ENCODE measurements around the gene NECTIN1. TPM values are rescaled to one million over a fixed set of nuclear protein-coding genes. Genes with fewer than 3 reads are reported as not detected.

NECTIN1 gene
- total RNA-seq, 1 donor from 2014 or later, result 58.2 TPM

GRCh38 chr11:119686177-119686882, 42.7 kb downstream of the NECTIN1 start:
- DNase-seq (ENCODE audit: extremely low spot score in 2 of 2), result no peak
- Histone ChIP-seq H3K4me3 (no peak overlapping the region), H3K4me1 (peaks cover 51% of the 10 kb centered on the region), H3K27ac (peak overlapping the region; percentile 61), H3K9me3 (no peaks in the 10 kb centered on the region), H3K36me3 (no peaks in the 10 kb centered on the region), H3K27me3 (no peaks in the 10 kb centered on the region)
- TF ChIP-seq CTCF (IDR thresholded peaks at IDR 0.05), result no peak
- TF ChIP-seq POLR2A (IDR thresholded peaks at IDR 0.05), result no peak
- intact Hi-C loops (cut with DNase I), result no loop called here

GRCh38 chr11:119685111-119685746, 43.8 kb downstream of the NECTIN1 start:
- peak overlapping the region; percentile 61 for H3K27ac ChIP-seq
- intact Hi-C loops (cut with DNase I), result no loop called here
- peaks cover 51% of the 10 kb centered on the region for H3K4me1 ChIP-seq
- H3K27me3 ChIP-seq, result no peaks in the 10 kb centered on the region
- no peak overlapping the region for H3K4me3 ChIP-seq
- H3K9me3 ChIP-seq, result no peaks in the 10 kb centered on the region
- no peak for DNase-seq (ENCODE audit: extremely low spot score in 2 of 2)
- no peaks in the 10 kb centered on the region for H3K36me3 ChIP-seq
- TF ChIP-seq CTCF (IDR thresholded peaks at IDR 0.05), result no peak
- no peak for TF ChIP-seq POLR2A (IDR thresholded peaks at IDR 0.05)
- no peak for TF ChIP-seq POLR2AphosphoS5 (IDR thresholded peaks at IDR 0.05; ENCODE audit: insufficient read depth in 1 of 2, low read depth in 1 of 2)

- no peak for DNase-seq (ENCODE audit: extremely low spot score in 2 of 2)
- intact Hi-C loops (cut with DNase I), result no loop called here
- H3K4me1 ChIP-seq, result peaks cover 53% of the 10 kb centered on the region
- TF ChIP-seq POLR2A (IDR thresholded peaks at IDR 0.05) (no peak), POLR2AphosphoS5 (IDR thresholded peaks at IDR 0.05; ENCODE audit: insufficient read depth in 1 of 2, low read depth in 1 of 2) (peak in 1 of 2 donors; percentile 46), CTCF (IDR thresholded peaks at IDR 0.05) (no peak)
- no peaks in the 10 kb centered on the region for H3K27me3 ChIP-seq
- H3K27ac ChIP-seq, result peak overlapping the region; percentile 61
- no peaks in the 10 kb centered on the region for H3K9me3 ChIP-seq
- no peak overlapping the region for H3K4me3 ChIP-seq
- no peaks in the 10 kb centered on the region for H3K36me3 ChIP-seq
Measured at GRCh38 chr11:119684361-119685110, 44.5 kb downstream of the NECTIN1 start.

- Histone ChIP-seq H3K4me3 (no peak overlapping the region), H3K4me1 (peaks cover 53% of the 10 kb centered on the region), H3K9me3 (no peaks in the 10 kb centered on the region), H3K36me3 (no peaks in the 10 kb centered on the region), H3K27ac (peak overlapping the region; percentile 59), H3K27me3 (no peaks in the 10 kb centered on the region)
- intact Hi-C loops (cut with DNase I), result no loop called here
- TF ChIP-seq POLR2A (IDR thresholded peaks at IDR 0.05) (no peak), POLR2AphosphoS5 (IDR thresholded peaks at IDR 0.05; ENCODE audit: insufficient read depth in 1 of 2, low read depth in 1 of 2) (peak in 1 of 2 donors; percentile 35)
- DNase-seq (ENCODE audit: extremely low spot score in 2 of 2), result no peak
Measured at GRCh38 chr11:119683783-119684182, 45.2 kb downstream of the NECTIN1 start.

GRCh38 chr11:119681361-119681910, 47.6 kb downstream of the NECTIN1 start:
- TF ChIP-seq CTCF (IDR thresholded peaks at IDR 0.05) (no peak), POLR2AphosphoS5 (IDR thresholded peaks at IDR 0.05; ENCODE audit: insufficient read depth in 1 of 2, low read depth in 1 of 2) (peak in 1 of 2 donors; percentile 14), POLR2A (IDR thresholded peaks at IDR 0.05) (no peak)
- no peak for DNase-seq (ENCODE audit: extremely low spot score in 2 of 2)
- H3K27me3 ChIP-seq, result no peaks in the 10 kb centered on the region
- no peak overlapping the region for H3K4me3 ChIP-seq
- intact Hi-C loops (cut with DNase I), result no loop called here
- H3K9me3 ChIP-seq, result no peaks in the 10 kb centered on the region
- peak overlapping the region; percentile 55 for H3K27ac ChIP-seq
- peaks cover 0 to 9% of the 10 kb centered on the region in 2 donors for H3K36me3 ChIP-seq
- peaks cover 53% of the 10 kb centered on the region for H3K4me1 ChIP-seq
